ENCODE measurements around the gene HOXC13. TPM values are rescaled to one million over a fixed set of nuclear protein-coding genes. Genes with fewer than 3 reads are reported as not detected.

HOXC13 gene
- total and polyA plus RNA-seq, 2 of the 13 experiments (the other 11 are each of a cell fraction or from before 2014, with no cell fraction given), result 0.07 TPM; not detected in 1

DNA sequence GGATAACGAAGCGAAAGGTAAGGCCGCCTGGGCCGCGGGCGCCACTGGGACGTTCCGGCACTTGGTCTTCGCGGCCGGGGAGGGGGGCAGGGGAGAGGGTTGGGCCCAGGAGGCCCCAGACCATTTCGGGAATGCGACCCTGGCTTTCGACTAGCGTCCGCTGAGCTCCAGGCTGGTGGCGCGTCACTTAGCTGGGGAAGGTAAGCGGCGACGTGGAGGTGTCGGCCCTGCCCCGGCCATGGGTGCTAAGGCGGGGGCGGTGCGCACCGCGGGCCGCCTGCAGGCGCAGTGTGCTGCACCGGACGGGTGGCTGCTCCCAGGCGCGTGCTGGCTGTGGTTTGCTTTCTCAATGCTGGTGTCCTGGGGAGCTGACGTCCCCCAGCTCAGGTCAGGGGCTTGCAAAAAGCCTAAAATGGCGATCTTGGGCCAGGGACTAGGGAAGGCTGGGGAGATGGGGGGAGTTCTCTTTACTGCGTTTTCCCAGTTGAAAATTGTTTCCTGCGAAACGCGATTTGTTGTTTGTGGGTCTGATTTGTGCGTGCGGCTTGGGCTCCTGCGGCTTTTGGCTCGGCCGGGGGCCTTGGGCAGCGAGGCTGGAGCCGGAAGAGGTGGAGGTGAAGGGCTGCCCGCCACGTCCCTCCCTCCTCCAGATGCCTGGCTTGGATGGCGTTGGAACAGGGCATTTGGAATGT is 47.5 kb downstream of the HOXC13 start:
- no peak overlapping the region for H3K4me2 ChIP-seq (ENCODE audit: low read depth, low read length)
- intact Hi-C loops (cut with micrococcal nuclease; ENCODE audit: unreplicated experiment) (no loop called here), in situ Hi-C loops (cut with HindIII; ENCODE audit: extremely low pct_ligation_motif_present, low pct_unique_long_range_greater_than_20kb) (no loop called here)
- no peaks in the 10 kb centered on the region for H3K79me2 ChIP-seq (ENCODE audit: insufficient read depth, low read length)
- ATAC-seq (no peak), DNase-seq (ENCODE audit: low spot score) (no peak), FAIRE-seq (no peak)
- no peak overlapping the region for H3K27ac ChIP-seq (ENCODE audit: extremely low read length, insufficient read depth, low read length)
- no peaks in the 10 kb centered on the region for H3K9me3 ChIP-seq (ENCODE audit: low read length)
- H3K36me3 ChIP-seq (replicated peaks in 1 of 2; ENCODE audit: control insufficient read depth in 1 of 2, insufficient read depth in 2 of 2, low read length in 2 of 2), result no peaks in the 10 kb centered on the region
- peaks cover 34% of the 10 kb centered on the region for H3K4me1 ChIP-seq (ENCODE audit: insufficient read depth, low read length)
- ChIA-PET POLR2A (no interaction called here), CTCF (ENCODE audit: low intra/inter-chr PET ratio, low total read pairs) (no interaction called here)
- H2AFZ ChIP-seq (ENCODE audit: low read length), result no peak overlapping the region
- H3K4me3 ChIP-seq (replicated peaks in 1 of 3; ENCODE audit: insufficient read depth in 1 of 3, low read depth in 2 of 3, low read length in 3 of 3), result no peak overlapping the region
- no peak overlapping the region for H3K9ac ChIP-seq (ENCODE audit: insufficient read depth, low read depth, low read length)
- no peaks in the 10 kb centered on the region for H4K20me1 ChIP-seq (ENCODE audit: insufficient read depth, low read length)
- TF ChIP-seq ZNF768 (CRISPR knock-in tag; IDR thresholded peaks at IDR 0.05) (peak; percentile 17; the same call in 1 of the 2 replicates), ZNF253 (CRISPR knock-in tag; IDR thresholded peaks at IDR 0.05; ENCODE audit: borderline replicate concordance) (no peak)
- H3K27me3 ChIP-seq (ENCODE audit: control insufficient read depth in 1 of 2, insufficient read depth in 2 of 2, low read length in 2 of 2), result peaks cover 7 to 42% of the 10 kb centered on the region in 2 experiments
- 87% methylated on average over 45 of the region's 50 CpGs for WGBS (ENCODE audit: low lambda C conversion rate)
- BruUV-seq (replicated peaks), result no TSS peak

DNA sequence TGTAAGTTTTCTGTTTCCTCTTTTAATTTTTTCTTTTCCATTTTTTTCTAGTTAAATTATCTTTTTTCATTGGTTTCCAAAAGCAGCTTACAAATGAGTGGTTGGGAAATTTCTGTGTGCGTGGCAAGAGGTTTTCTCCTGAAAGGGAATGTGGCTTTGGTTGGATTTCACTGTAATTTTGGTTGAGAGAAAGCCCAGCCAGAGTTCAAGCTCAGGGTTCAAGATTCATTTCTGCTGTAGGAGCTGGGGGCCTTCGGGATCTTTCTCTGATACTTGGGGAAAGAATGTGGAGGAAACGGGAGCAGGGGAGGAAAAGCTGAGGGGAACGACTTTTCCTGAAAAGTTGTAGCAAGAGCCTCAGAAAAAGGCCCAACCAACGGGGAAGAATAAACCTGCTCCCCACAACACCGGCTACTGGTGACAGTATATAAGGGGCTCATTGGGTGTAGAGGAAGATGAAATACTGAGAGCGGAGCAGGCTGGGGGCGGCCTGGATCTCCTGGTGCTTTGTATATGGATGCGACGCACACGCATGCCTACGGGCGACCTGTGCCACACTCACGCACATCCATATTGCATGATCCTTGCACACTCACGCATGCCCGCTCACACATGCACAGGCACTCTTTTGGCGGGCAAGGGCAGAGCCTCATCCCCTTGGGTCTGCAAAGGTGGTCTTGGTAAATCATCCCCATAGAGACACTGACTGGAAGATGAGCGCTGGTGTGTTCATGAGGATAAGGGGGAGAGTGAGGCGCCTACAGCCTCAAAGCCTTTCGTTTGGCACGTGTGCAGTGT is 48.3 kb downstream of the HOXC13 start:
- no peaks in the 10 kb centered on the region for H3K9me3 ChIP-seq (ENCODE audit: low read length)
- no peak overlapping the region for H3K27ac ChIP-seq (ENCODE audit: extremely low read length, insufficient read depth, low read length)
- POLR2A ChIA-PET, result no interaction called here
- H3K27me3 ChIP-seq (ENCODE audit: control insufficient read depth in 1 of 2, insufficient read depth in 2 of 2, low read length in 2 of 2), result peaks cover 8 to 42% of the 10 kb centered on the region in 2 experiments
- ATAC-seq (no peak), FAIRE-seq (no peak), DNase-seq (ENCODE audit: low spot score) (no peak)
- H3K4me1 ChIP-seq (ENCODE audit: insufficient read depth, low read length), result peaks cover 34% of the 10 kb centered on the region
- in situ Hi-C loops (cut with HindIII; ENCODE audit: extremely low pct_ligation_motif_present, low pct_unique_long_range_greater_than_20kb) (no loop called here), intact Hi-C loops (cut with micrococcal nuclease; ENCODE audit: unreplicated experiment) (no loop called here)
- no peaks in the 10 kb centered on the region for H3K36me3 ChIP-seq (replicated peaks in 1 of 2; ENCODE audit: control insufficient read depth in 1 of 2, insufficient read depth in 2 of 2, low read length in 2 of 2)
- H3K79me2 ChIP-seq (ENCODE audit: insufficient read depth, low read length), result no peaks in the 10 kb centered on the region
- H3K4me2 ChIP-seq (ENCODE audit: low read depth, low read length), result no peak overlapping the region
- no peak overlapping the region for H2AFZ ChIP-seq (ENCODE audit: low read length)
- CTCF ChIA-PET (ENCODE audit: low intra/inter-chr PET ratio, low total read pairs), result interaction anchor here (1.2 kb wide), 1 partner anchor 219 kb away, joined by 3 read pairs; no protein-coding TSS in a partner anchor
- H3K9ac ChIP-seq (ENCODE audit: insufficient read depth, low read depth, low read length), result no peak overlapping the region
- no peak overlapping the region for H3K4me3 ChIP-seq (replicated peaks in 1 of 3; ENCODE audit: insufficient read depth in 1 of 3, low read depth in 2 of 3, low read length in 3 of 3)
- no TSS peak for BruUV-seq (replicated peaks)
- no peaks in the 10 kb centered on the region for H4K20me1 ChIP-seq (ENCODE audit: insufficient read depth, low read length)
- WGBS (ENCODE audit: low lambda C conversion rate), result 77% methylated on average over 19 of the region's 21 CpGs
- TF ChIP-seq PHF8 (CRISPR knock-in tag; IDR thresholded peaks at IDR 0.05), result no peak
- no peak for TF ChIP-seq ZNF546 (CRISPR knock-in tag; conservative IDR thresholded peaks at IDR 0.05)
- TF ChIP-seq, protein P1, sequence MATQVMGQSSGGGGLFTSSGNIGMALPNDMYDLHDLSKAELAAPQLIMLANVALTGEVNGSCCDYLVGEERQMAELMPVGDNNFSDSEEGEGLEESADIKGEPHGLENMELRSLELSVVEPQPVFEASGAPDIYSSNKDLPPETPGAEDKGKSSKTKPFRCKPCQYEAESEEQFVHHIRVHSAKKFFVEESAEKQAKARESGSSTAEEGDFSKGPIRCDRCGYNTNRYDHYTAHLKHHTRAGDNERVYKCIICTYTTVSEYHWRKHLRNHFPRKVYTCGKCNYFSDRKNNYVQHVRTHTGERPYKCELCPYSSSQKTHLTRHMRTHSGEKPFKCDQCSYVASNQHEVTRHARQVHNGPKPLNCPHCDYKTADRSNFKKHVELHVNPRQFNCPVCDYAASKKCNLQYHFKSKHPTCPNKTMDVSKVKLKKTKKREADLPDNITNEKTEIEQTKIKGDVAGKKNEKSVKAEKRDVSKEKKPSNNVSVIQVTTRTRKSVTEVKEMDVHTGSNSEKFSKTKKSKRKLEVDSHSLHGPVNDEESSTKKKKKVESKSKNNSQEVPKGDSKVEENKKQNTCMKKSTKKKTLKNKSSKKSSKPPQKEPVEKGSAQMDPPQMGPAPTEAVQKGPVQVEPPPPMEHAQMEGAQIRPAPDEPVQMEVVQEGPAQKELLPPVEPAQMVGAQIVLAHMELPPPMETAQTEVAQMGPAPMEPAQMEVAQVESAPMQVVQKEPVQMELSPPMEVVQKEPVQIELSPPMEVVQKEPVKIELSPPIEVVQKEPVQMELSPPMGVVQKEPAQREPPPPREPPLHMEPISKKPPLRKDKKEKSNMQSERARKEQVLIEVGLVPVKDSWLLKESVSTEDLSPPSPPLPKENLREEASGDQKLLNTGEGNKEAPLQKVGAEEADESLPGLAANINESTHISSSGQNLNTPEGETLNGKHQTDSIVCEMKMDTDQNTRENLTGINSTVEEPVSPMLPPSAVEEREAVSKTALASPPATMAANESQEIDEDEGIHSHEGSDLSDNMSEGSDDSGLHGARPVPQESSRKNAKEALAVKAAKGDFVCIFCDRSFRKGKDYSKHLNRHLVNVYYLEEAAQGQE (IDR thresholded peaks at IDR 0.05; ENCODE audit: borderline replicate concordance in 1 of 2, low read depth in 1 of 2, low read length in 2 of 2), result no peak
- TF ChIP-seq KDM1A (CRISPR knock-in tag; IDR thresholded peaks at IDR 0.05), result no peak
- no peak for TF ChIP-seq ZNF792 (CRISPR knock-in tag; IDR thresholded peaks at IDR 0.05)
- no peak for TF ChIP-seq MAF1 (CRISPR knock-in tag; IDR thresholded peaks at IDR 0.05; ENCODE audit: borderline replicate concordance)
- no peak for TF ChIP-seq SRSF9 (IDR thresholded peaks at IDR 0.05; ENCODE audit: borderline replicate concordance, insufficient read depth, low read depth, low read length, poor library complexity, severe bottlenecking)
- TF ChIP-seq POLR2A (IDR thresholded peaks at IDR 0.05; ENCODE audit: insufficient read depth in 1 of 2, low read depth in 2 of 2, low read length in 2 of 2), result no peak
- TF ChIP-seq FOXC1 (CRISPR knock-in tag; IDR thresholded peaks at IDR 0.05; ENCODE audit: borderline replicate concordance), result no peak
- no peak for TF ChIP-seq MBNL3 (CRISPR knock-in tag; conservative IDR thresholded peaks at IDR 0.05)
- no peak for TF ChIP-seq ETV5 (CRISPR knock-in tag; IDR thresholded peaks at IDR 0.05; ENCODE audit: borderline replicate concordance)

Data from HepG2 (cell line).